SK-N-MC (cell line): ENCODE measurements around the gene SPATC1L.

Experiments
- EZH2 ChIP-seq: fragments of 200-600 bp; sonication (generic); IDR thresholded peaks from one replicate; pipeline ENCODE4 v1.6.1; 2017; ENCODE audit warnings: antibody characterized with exemption
- POLR2AphosphoS5 ChIP-seq: IDR thresholded peaks from 2 replicates; pipeline ENCODE4 v1.6.1; 2012; ENCODE audit warnings: mild to moderate bottlenecking, low read depth, low read length, borderline replicate concordance

DNA sequence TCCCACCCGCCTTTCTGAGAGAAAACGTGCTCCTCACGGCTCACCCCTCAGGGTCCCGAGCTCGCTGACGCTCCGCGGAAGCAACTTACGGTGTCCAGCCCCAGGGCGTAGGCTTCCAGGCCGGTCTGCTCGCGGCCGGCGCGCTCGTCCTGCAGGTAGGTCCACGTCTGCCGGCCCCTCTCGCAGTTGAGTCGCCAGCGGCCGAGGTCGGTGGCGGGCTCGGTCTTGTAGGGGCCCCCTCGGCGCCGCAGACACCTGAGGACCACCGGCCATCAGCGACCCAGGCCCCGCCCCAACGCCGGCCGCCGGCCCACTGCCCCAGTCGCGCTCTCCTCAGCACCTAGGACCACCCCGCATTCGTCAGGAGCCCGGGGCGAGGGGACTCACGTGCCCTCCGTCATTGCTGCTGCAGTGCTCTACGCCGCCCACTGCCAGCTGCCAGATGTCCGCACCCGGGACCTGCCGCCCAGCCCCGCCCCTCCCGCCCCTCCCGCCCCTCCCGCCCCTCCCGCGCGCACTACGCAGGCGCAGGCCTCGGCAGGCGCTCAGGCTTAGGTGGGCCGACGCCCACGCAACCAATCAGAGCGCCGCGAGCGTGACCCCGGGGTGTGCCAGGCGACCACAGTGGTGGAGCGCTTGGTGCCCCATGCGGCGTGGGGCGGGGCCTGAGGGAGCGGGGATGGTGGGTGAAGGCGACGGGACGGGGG lies 44.2 kb upstream of the SPATC1L start, which contains the start of gene LSS:
- no peak for TF ChIP-seq EZH2
- TF ChIP-seq POLR2AphosphoS5: peak; percentile 79; the same call in 1 of the 2 replicates
